Right lobe of liver (tissue), 6 donors: ENCODE data around the gene TSC22D3. TPM values are rescaled to one million over a fixed set of nuclear protein-coding genes. Genes with fewer than 3 reads are reported as not detected.

Experiments
- ATAC-seq, 4 donors: fragments of 200-7000 bp; cut with Tn5 transposase; one replicate each; pipeline ENCODE4 v1.9.1; 2020; ENCODE audit warnings: mild to moderate bottlenecking in 4 of 4, moderate library complexity in 4 of 4
- DNase-seq, 3 donors: peaks; one replicate each; pipeline ENCODE4 v3.0.0-alpha.2; 2020
- H3K27ac ChIP-seq, 3 donors: fragments of 200-600 bp; one replicate each; pipeline ENCODE4 v1.8.0; 2022
- H3K27me3 ChIP-seq, 2 donors: fragments of 200-600 bp; one replicate each; pipeline ENCODE4 v1.8.0; 2022
- H3K36me3 ChIP-seq, 4 donors: fragments of 200-600 bp; sonication (generic) in 1 of 4; one replicate each; pipeline versions ENCODE4 v1.5.1 to v1.8.0; 2017 to 2022; ENCODE audit warnings: control low read depth in 1 of 4
- H3K4me1 ChIP-seq, 4 donors: fragments of 200-600 bp; sonication (generic) in 1 of 4; one replicate each; pipeline versions ENCODE4 v1.5.1 to v1.8.0; 2017 to 2022; ENCODE audit warnings: control low read depth in 1 of 4
- H3K4me3 ChIP-seq, 3 donors: fragments of 200-600 bp; one replicate each; pipeline ENCODE4 v1.8.0; 2022
- H3K9me3 ChIP-seq, 4 donors: fragments of 200-600 bp; sonication (generic) in 1 of 4; one replicate each; pipeline versions ENCODE4 v1.5.1 to v1.8.0; 2017 to 2022; ENCODE audit warnings: control low read depth in 1 of 4
- CTCF ChIP-seq, 4 donors: fragments of 200-600 bp in 3 of 4; fragments of 450-650 bp in 1 of 4; IDR thresholded peaks; one replicate each; pipeline versions ENCODE4 v1.5.1 to v1.8.0; 2016 to 2022; ENCODE audit warnings: antibody characterized with exemption in 4 of 4, mild to moderate bottlenecking in 2 of 4
- POLR2A ChIP-seq: fragments of 450-650 bp; IDR thresholded peaks from one replicate; pipeline ENCODE4 v1.6.1; 2017; ENCODE audit warnings: antibody characterized with exemption, mild to moderate bottlenecking
- WGBS: methylation state at CpG from one replicate; pipeline ENCODE4 v1.1.6; 2018; ENCODE audit warnings: low coverage, low lambda C conversion rate; ENCODE audit not compliant: insufficient coverage; ENCODE audit errors: missing lambda C conversion rate; 5-methylcytosine and 5-hydroxymethylcytosine counted together
- intact Hi-C, 2 donors: fragments of 100-400 bp; cut with DNase I; formaldehyde crosslinking; loops; one replicate each; pipeline versions ENCODE4 v1.11.2 to v1.14.1; 2022
- total RNA-seq, 6 experiments: library from RNA; depleted of rRNA in 2 of 6; stranded (reverse); fragments of >200 nt in 2 of 6; fragmentation: NEBNext Ultra II Directional in 3 of 6; extraction: Animal tissue kit (Norgen Biotek cat#: 25700) in 3 of 6; gene quantifications; one replicate each; pipeline versions ENCODE4 v1.1.0 to v1.2.4, GENCODE V29; 2016 to 2023
- donor health status: DM: no; HTN: yes; CAD: no.
- donor health status: DM: no; HTN: no; CAD: no.
- donor health status: DM: no; HTN: no; CAD: no.
- donor health status: DM: no; HTN: yes; CAD: no.
- donor health status: DM: no; HTN: yes; CAD: no.

The TSC22D3 gene
- total RNA-seq, 6 experiments from 2014 or later: 7.4 to 118 (median 60.3) TPM

- intact Hi-C loops: no loop called here
- ATAC-seq (no peak), DNase-seq (no peak)
- 90% methylated on average over 2 of the region's 6 CpGs for WGBS
- no peak overlapping the region for H3K27ac ChIP-seq
- H3K4me1 ChIP-seq: peaks cover 0 to 20% (median 4%) of the 10 kb centered on the region in 4 donors
- no peak overlapping the region for H3K4me3 ChIP-seq
- TF ChIP-seq POLR2A (no peak), CTCF (IDR thresholded peaks at IDR 0.05) (no peak)
- no peaks in the 10 kb centered on the region for H3K36me3 ChIP-seq
- no peaks in the 10 kb centered on the region for H3K27me3 ChIP-seq
- no peaks in the 10 kb centered on the region for H3K9me3 ChIP-seq
These were observed 25.3 kb downstream of the TSC22D3 start for GRCh38 chrX:107750263-107750662.

GRCh38 chrX:107748506-107748905 lies 27.1 kb downstream of the TSC22D3 start:
- no peak overlapping the region for H3K27ac ChIP-seq
- intact Hi-C loops: no loop called here

GRCh38 chrX:107747596-107748161 lies 27.9 kb downstream of the TSC22D3 start:
- peak in 2 of 4 donors; percentile 12 to 63 for ATAC-seq
- no peak overlapping the region for H3K4me3 ChIP-seq
- WGBS: 21% methylated on average over 2 of the region's 3 CpGs
- DNase-seq: no peak
- no peaks in the 10 kb centered on the region for H3K36me3 ChIP-seq
- TF ChIP-seq CTCF (IDR thresholded peaks at IDR 0.05): no peak
- no peak for TF ChIP-seq POLR2A
- no peaks in the 10 kb centered on the region for H3K27me3 ChIP-seq
- peaks cover 0 to 36% (median 9%) of the 10 kb centered on the region in 4 donors for H3K4me1 ChIP-seq
- no peaks in the 10 kb centered on the region for H3K9me3 ChIP-seq
- H3K27ac ChIP-seq: peak overlapping the region in 1 of 3 donors; percentile 20
- intact Hi-C loops: no loop called here

More at GRCh38 chrX:107748506-107748905, 27.1 kb downstream of the TSC22D3 start:
- no peak overlapping the region for H3K4me3 ChIP-seq
- ATAC-seq: no peak
- no peak for TF ChIP-seq CTCF (IDR thresholded peaks at IDR 0.05)
- no peak for TF ChIP-seq POLR2A
- peaks cover 0 to 30% (median 4%) of the 10 kb centered on the region in 4 donors for H3K4me1 ChIP-seq
- no peak for DNase-seq
- no peaks in the 10 kb centered on the region for H3K36me3 ChIP-seq
- H3K9me3 ChIP-seq: no peaks in the 10 kb centered on the region
- WGBS: 52% methylated on average over 6 of the region's 6 CpGs
- no peaks in the 10 kb centered on the region for H3K27me3 ChIP-seq

GRCh38 chrX:107744868-107745267 lies 30.7 kb downstream of the TSC22D3 start:
- no peaks in the 10 kb centered on the region for H3K36me3 ChIP-seq

GRCh38 chrX:107743995-107744394 lies 31.6 kb downstream of the TSC22D3 start:
- intact Hi-C loops: no loop called here
- peaks cover 0 to 52% (median 17%) of the 10 kb centered on the region in 4 donors for H3K4me1 ChIP-seq
- no peaks in the 10 kb centered on the region for H3K27me3 ChIP-seq
- DNase-seq: peak; percentile 42 to 75 (median 69)
- peak overlapping the region in 2 of 3 donors; percentile 86 to 88 for H3K27ac ChIP-seq
- H3K9me3 ChIP-seq: no peaks in the 10 kb centered on the region
- 44% methylated on average over 5 of the region's 7 CpGs for WGBS
- TF ChIP-seq POLR2A: no peak
- ATAC-seq: peak; percentile 53 to 73 (median 63)
- H3K36me3 ChIP-seq: no peaks in the 10 kb centered on the region
- no peak overlapping the region for H3K4me3 ChIP-seq

More at GRCh38 chrX:107744868-107745267, 30.7 kb downstream of the TSC22D3 start:
- no peaks in the 10 kb centered on the region for H3K9me3 ChIP-seq
- H3K27ac ChIP-seq: peak overlapping the region in 1 of 3 donors; percentile 88
- intact Hi-C loops: no loop called here
- peaks cover 0 to 50% (median 17%) of the 10 kb centered on the region in 4 donors for H3K4me1 ChIP-seq
- H3K27me3 ChIP-seq: no peaks in the 10 kb centered on the region
- no peak for DNase-seq
- no peak for TF ChIP-seq POLR2A
- no peak overlapping the region for H3K4me3 ChIP-seq
- 93% methylated on average over 2 of the region's 2 CpGs for WGBS
- no peak for ATAC-seq
